Measurements from ENCODE around the gene SUGCT.

The SUGCT gene

DNA sequence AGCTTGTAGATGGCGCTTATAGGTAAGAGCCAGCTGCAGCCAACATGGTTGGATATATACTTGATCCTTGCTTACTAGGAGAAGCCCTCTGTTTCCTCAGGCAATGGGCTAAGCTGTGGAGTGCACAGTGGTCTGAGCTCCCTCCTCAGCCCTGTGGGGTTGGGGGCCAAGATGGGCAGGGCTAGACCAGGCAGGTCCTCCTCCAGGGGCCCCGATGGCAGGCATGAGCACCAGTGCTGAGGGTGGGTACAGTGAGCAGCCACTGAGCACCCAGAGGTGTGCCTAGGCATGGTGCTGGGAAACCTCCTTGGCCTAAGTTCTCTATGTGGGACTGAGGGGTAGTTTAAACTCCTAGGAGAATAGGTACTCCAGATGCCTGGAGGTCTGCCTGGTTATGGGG is 680.2 kb downstream of the SUGCT start:
- no peaks in the 10 kb centered on the region for H3K36me3 ChIP-seq (ENCODE audit: control insufficient read depth in 1 of 2, insufficient read depth in 2 of 2, low read length in 2 of 2)
- no peak overlapping the region for H2BK120ac ChIP-seq (ENCODE audit: insufficient read depth, low read length, poor library complexity)
- no peak overlapping the region for H2AFZ ChIP-seq (ENCODE audit: insufficient read depth, low read length, poor library complexity)
- H3K9ac ChIP-seq (ENCODE audit: low read length) = no peak overlapping the region
- no peak overlapping the region for H4K12ac ChIP-seq (ENCODE audit: low read depth, low read length)
- no peaks in the 10 kb centered on the region for H3K4me1 ChIP-seq (ENCODE audit: control insufficient read depth in 1 of 2, insufficient read depth in 2 of 2, low read length in 2 of 2)
- H4K91ac ChIP-seq (ENCODE audit: low read depth, low read length) = no peak overlapping the region
- H2BK5ac ChIP-seq (ENCODE audit: low read depth, low read length, poor library complexity) = no peak overlapping the region
- H3K27me3 ChIP-seq (ENCODE audit: insufficient read depth, low read length) = no peaks in the 10 kb centered on the region
- H2AK5ac ChIP-seq (ENCODE audit: low read length) = no peak overlapping the region
- H3K79me1 ChIP-seq (ENCODE audit: low read length) = no peaks in the 10 kb centered on the region
- no peak overlapping the region for H3K4me2 ChIP-seq (ENCODE audit: low read length)
- no peak overlapping the region for H3K18ac ChIP-seq (ENCODE audit: low read length)
- H3K79me2 ChIP-seq (ENCODE audit: control insufficient read depth, insufficient read depth, low read length, poor library complexity) = no peaks in the 10 kb centered on the region
- no peak overlapping the region for H3K23ac ChIP-seq (ENCODE audit: low read length)
- H3K27ac ChIP-seq (ENCODE audit: low read depth, low read length) = no peak overlapping the region
- H4K8ac ChIP-seq (ENCODE audit: low read depth, low read length) = no peak overlapping the region
- no peak for DNase-seq
- H3K4ac ChIP-seq (ENCODE audit: low read depth, low read length) = no peak overlapping the region
- H2BK12ac ChIP-seq (ENCODE audit: low read length) = no peak overlapping the region
- H3K14ac ChIP-seq (ENCODE audit: low read length) = no peak overlapping the region
- H3K4me3 ChIP-seq (ENCODE audit: low read depth, low read length) = no peak overlapping the region
- WGBS (ENCODE audit: extremely low coverage, insufficient coverage, insufficient read length) = no CpG with 5 or more reads among the region's 2 CpGs
- peaks cover 2% of the 10 kb centered on the region for H3K9me3 ChIP-seq (ENCODE audit: insufficient read depth, low read depth, low read length)

GRCh38 chr7:40815512-40815911 is 680.7 kb downstream of the SUGCT start:
- H3K27ac ChIP-seq (ENCODE audit: low read depth, low read length) = no peak overlapping the region
- H4K8ac ChIP-seq (ENCODE audit: low read depth, low read length) = no peak overlapping the region
- no peak overlapping the region for H4K12ac ChIP-seq (ENCODE audit: low read depth, low read length)
- peak overlapping the region; percentile 33 for H4K91ac ChIP-seq (ENCODE audit: low read depth, low read length)
- no peaks in the 10 kb centered on the region for H3K36me3 ChIP-seq (ENCODE audit: control insufficient read depth in 1 of 2, insufficient read depth in 2 of 2, low read length in 2 of 2)
- H2BK12ac ChIP-seq (ENCODE audit: low read length) = peak overlapping the region; percentile 20
- H3K4me3 ChIP-seq (ENCODE audit: low read depth, low read length) = no peak overlapping the region
- no peak overlapping the region for H3K9ac ChIP-seq (ENCODE audit: low read length)
- no peaks in the 10 kb centered on the region for H3K79me1 ChIP-seq (ENCODE audit: low read length)
- no peaks in the 10 kb centered on the region for H3K4me1 ChIP-seq (ENCODE audit: control insufficient read depth in 1 of 2, insufficient read depth in 2 of 2, low read length in 2 of 2)
- H3K9me3 ChIP-seq (ENCODE audit: insufficient read depth, low read depth, low read length) = peaks cover 2% of the 10 kb centered on the region
- no peak overlapping the region for H3K18ac ChIP-seq (ENCODE audit: low read length)
- H2BK5ac ChIP-seq (ENCODE audit: low read depth, low read length, poor library complexity) = no peak overlapping the region
- no peak overlapping the region for H2AFZ ChIP-seq (ENCODE audit: insufficient read depth, low read length, poor library complexity)
- no peak overlapping the region for H3K14ac ChIP-seq (ENCODE audit: low read length)
- no peaks in the 10 kb centered on the region for H3K27me3 ChIP-seq (ENCODE audit: insufficient read depth, low read length)
- WGBS (ENCODE audit: extremely low coverage, insufficient coverage, insufficient read length) = no CpG with 5 or more reads among the region's 4 CpGs
- H3K4ac ChIP-seq (ENCODE audit: low read depth, low read length) = no peak overlapping the region
- no peaks in the 10 kb centered on the region for H3K79me2 ChIP-seq (ENCODE audit: control insufficient read depth, insufficient read depth, low read length, poor library complexity)
- H3K23ac ChIP-seq (ENCODE audit: low read length) = no peak overlapping the region
- no peak overlapping the region for H2BK120ac ChIP-seq (ENCODE audit: insufficient read depth, low read length, poor library complexity)
- H3K4me2 ChIP-seq (ENCODE audit: low read length) = no peak overlapping the region
- no peak for DNase-seq
- H2AK5ac ChIP-seq (ENCODE audit: low read length) = no peak overlapping the region

GRCh38 chr7:40822861-40823260 is 688.1 kb downstream of the SUGCT start:
- Histone ChIP-seq H3K23ac (ENCODE audit: low read length) (no peak overlapping the region), H4K12ac (ENCODE audit: low read depth, low read length) (no peak overlapping the region), H3K36me3 (ENCODE audit: control insufficient read depth in 1 of 2, insufficient read depth in 2 of 2, low read length in 2 of 2) (no peaks in the 10 kb centered on the region), H3K9me3 (ENCODE audit: insufficient read depth, low read depth, low read length) (no peaks in the 10 kb centered on the region), H3K27ac (ENCODE audit: low read depth, low read length) (no peak overlapping the region), H3K27me3 (ENCODE audit: insufficient read depth, low read length) (no peaks in the 10 kb centered on the region), H4K8ac (ENCODE audit: low read depth, low read length) (no peak overlapping the region), H3K4ac (ENCODE audit: low read depth, low read length) (no peak overlapping the region), H3K4me2 (ENCODE audit: low read length) (no peak overlapping the region), H2AK5ac (ENCODE audit: low read length) (no peak overlapping the region), H2AFZ (ENCODE audit: insufficient read depth, low read length, poor library complexity) (no peak overlapping the region), H4K91ac (ENCODE audit: low read depth, low read length) (no peak overlapping the region), H3K18ac (ENCODE audit: low read length) (no peak overlapping the region), H2BK120ac (ENCODE audit: insufficient read depth, low read length, poor library complexity) (no peak overlapping the region), H3K14ac (ENCODE audit: low read length) (no peak overlapping the region), H3K4me1 (ENCODE audit: control insufficient read depth in 1 of 2, insufficient read depth in 2 of 2, low read length in 2 of 2) (peaks cover 9 to 10% of the 10 kb centered on the region in 2 experiments), H3K79me1 (ENCODE audit: low read length) (peaks cover 12% of the 10 kb centered on the region), H3K79me2 (ENCODE audit: control insufficient read depth, insufficient read depth, low read length, poor library complexity) (peaks cover 3% of the 10 kb centered on the region), H3K4me3 (ENCODE audit: low read depth, low read length) (no peak overlapping the region), H2BK5ac (ENCODE audit: low read depth, low read length, poor library complexity) (no peak overlapping the region), H2BK12ac (ENCODE audit: low read length) (no peak overlapping the region), H3K9ac (ENCODE audit: low read length) (no peak overlapping the region)
- WGBS (ENCODE audit: extremely low coverage, insufficient coverage, insufficient read length) = no CpG with 5 or more reads among the region's 1 CpG
- DNase-seq = no peak

DNA sequence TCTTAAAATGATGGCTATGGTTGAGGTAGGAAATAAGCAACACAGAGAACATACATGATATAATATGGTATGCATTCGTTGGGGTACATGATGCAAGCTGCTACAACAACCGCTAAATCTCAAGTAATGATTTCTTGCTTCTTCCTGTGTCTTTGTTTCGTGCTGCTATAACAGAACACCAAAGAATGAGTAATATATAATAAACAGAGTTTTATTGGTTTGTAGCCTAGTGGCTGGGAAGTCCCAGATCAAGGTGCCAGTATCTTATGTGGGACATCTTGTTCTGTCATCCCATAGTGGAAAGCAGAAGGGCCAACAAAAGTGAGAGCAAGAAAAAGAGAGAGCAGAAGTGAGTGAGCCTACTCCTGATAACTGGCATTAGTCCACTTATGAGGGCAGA is 689.7 kb downstream of the SUGCT start:
- peaks cover 10 to 11% of the 10 kb centered on the region in 2 experiments for H3K4me1 ChIP-seq (ENCODE audit: control insufficient read depth in 1 of 2, insufficient read depth in 2 of 2, low read length in 2 of 2)
- peaks cover 3% of the 10 kb centered on the region for H3K79me2 ChIP-seq (ENCODE audit: control insufficient read depth, insufficient read depth, low read length, poor library complexity)
- H3K9ac ChIP-seq (ENCODE audit: low read length) = no peak overlapping the region
- no peak overlapping the region for H2AK5ac ChIP-seq (ENCODE audit: low read length)
- H2BK12ac ChIP-seq (ENCODE audit: low read length) = no peak overlapping the region
- peaks cover 14% of the 10 kb centered on the region for H3K79me1 ChIP-seq (ENCODE audit: low read length)
- H3K27ac ChIP-seq (ENCODE audit: low read depth, low read length) = no peak overlapping the region
- H3K4me2 ChIP-seq (ENCODE audit: low read length) = no peak overlapping the region
- H4K12ac ChIP-seq (ENCODE audit: low read depth, low read length) = no peak overlapping the region
- H3K36me3 ChIP-seq (ENCODE audit: control insufficient read depth in 1 of 2, insufficient read depth in 2 of 2, low read length in 2 of 2) = no peaks in the 10 kb centered on the region
- no peak overlapping the region for H3K4me3 ChIP-seq (ENCODE audit: low read depth, low read length)
- no peak overlapping the region for H3K18ac ChIP-seq (ENCODE audit: low read length)
- DNase-seq = no peak
- no peak overlapping the region for H4K8ac ChIP-seq (ENCODE audit: low read depth, low read length)
- no CpG with 5 or more reads among the region's 3 CpGs for WGBS (ENCODE audit: extremely low coverage, insufficient coverage, insufficient read length)
- no peak overlapping the region for H3K4ac ChIP-seq (ENCODE audit: low read depth, low read length)
- no peak overlapping the region for H2BK120ac ChIP-seq (ENCODE audit: insufficient read depth, low read length, poor library complexity)
- H3K9me3 ChIP-seq (ENCODE audit: insufficient read depth, low read depth, low read length) = no peaks in the 10 kb centered on the region
- no peak overlapping the region for H3K23ac ChIP-seq (ENCODE audit: low read length)
- H4K91ac ChIP-seq (ENCODE audit: low read depth, low read length) = no peak overlapping the region
- no peak overlapping the region for H2BK5ac ChIP-seq (ENCODE audit: low read depth, low read length, poor library complexity)
- H2AFZ ChIP-seq (ENCODE audit: insufficient read depth, low read length, poor library complexity) = no peak overlapping the region
- H3K14ac ChIP-seq (ENCODE audit: low read length) = no peak overlapping the region
- H3K27me3 ChIP-seq (ENCODE audit: insufficient read depth, low read length) = no peaks in the 10 kb centered on the region

All from trophoblast cell (in vitro differentiated cells and primary cell).